H1 (cell line): Measurements from ENCODE around the gene CYP3A7.

Experiments used
- JUND ChIP-seq: IDR thresholded peaks from 2 replicates; pipeline ENCODE4 v1.6.1; 2011; ENCODE audit warnings: mild to moderate bottlenecking, improper control_type of control experiment, low read length
- RNF2 ChIP-seq: fragments of 200-900, 300-1000 bp; sonication (generic); IDR thresholded peaks from 2 replicates; pipeline ENCODE4 v1.7.1; 2016; ENCODE audit warnings: borderline replicate concordance, low read depth, mild to moderate bottlenecking, antibody characterized with exemption, low read length; ENCODE audit not compliant: poor library complexity, severe bottlenecking; ENCODE audit errors: missing control alignments
- SAP30 ChIP-seq: fragments of 300-600 bp; sonication (generic); IDR thresholded peaks from 2 replicates; pipeline ENCODE4 v1.7.1; 2012; ENCODE audit warnings: low read length, moderate library complexity, mild to moderate bottlenecking, inconsistent platforms; ENCODE audit not compliant: insufficient read depth, insufficient replicate concordance
- TEAD4 ChIP-seq: IDR thresholded peaks from 2 replicates; pipeline ENCODE4 v1.6.1; 2012; ENCODE audit warnings: low read depth, low read length, inconsistent platforms, mixed read lengths
- ZNF274 ChIP-seq: IDR thresholded peaks from 2 replicates; pipeline ENCODE4 v1.7.0; 2012; ENCODE audit warnings: low read length, borderline replicate concordance; ENCODE audit errors: extremely low read depth
- TF ChIP-seq, protein P1 (sequence below), 3 experiments: IDR thresholded peaks; 1 replicate in 2 of 3; 2 replicates in 1 of 3; pipeline versions ENCODE4 v1.5.1 to v1.6.1; 2011; ENCODE audit warnings: low read length in 3 of 3, mild to moderate bottlenecking in 3 of 3, inconsistent platforms in 2 of 3, low read depth in 1 of 3, moderate library complexity in 1 of 3; ENCODE audit not compliant: insufficient read depth in 1 of 3; ENCODE audit errors: control extremely low read depth in 1 of 3

DNA sequence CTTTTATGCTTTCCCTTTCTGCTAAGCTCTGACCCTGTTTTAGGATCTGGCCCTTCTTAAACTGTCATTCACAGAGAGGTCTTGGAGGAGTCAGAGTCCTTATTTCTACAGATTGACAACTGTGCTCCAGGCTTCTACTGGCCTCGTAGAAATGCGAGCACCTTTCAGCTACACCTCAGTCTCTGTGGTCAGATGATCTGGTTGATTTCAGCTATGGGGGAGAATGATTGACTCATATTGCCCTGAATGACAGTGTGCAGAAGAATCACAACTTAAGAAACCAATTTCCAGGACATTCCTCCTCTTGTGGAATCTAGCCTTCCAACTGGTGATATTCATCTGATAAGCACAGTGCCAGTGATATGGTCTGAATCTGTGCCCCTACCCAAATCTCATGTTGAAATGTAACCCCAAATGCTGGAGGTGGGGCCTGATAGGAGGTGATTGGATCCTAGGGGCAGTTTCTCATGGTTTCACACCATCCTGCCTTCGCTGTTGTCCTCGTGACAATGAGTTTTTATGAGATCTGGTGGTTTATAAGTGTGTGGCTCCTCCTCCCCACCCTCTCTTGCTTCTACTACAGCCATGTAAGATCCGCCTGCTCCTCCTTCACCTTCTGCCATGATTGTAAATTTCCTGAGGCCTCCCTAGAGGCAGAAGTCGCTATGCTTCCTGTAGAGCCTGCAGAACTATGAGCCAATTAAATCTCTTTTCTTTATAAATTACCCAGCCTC is 14.0 kb upstream of the CYP3A7 start:
- TF ChIP-seq, protein P1, sequence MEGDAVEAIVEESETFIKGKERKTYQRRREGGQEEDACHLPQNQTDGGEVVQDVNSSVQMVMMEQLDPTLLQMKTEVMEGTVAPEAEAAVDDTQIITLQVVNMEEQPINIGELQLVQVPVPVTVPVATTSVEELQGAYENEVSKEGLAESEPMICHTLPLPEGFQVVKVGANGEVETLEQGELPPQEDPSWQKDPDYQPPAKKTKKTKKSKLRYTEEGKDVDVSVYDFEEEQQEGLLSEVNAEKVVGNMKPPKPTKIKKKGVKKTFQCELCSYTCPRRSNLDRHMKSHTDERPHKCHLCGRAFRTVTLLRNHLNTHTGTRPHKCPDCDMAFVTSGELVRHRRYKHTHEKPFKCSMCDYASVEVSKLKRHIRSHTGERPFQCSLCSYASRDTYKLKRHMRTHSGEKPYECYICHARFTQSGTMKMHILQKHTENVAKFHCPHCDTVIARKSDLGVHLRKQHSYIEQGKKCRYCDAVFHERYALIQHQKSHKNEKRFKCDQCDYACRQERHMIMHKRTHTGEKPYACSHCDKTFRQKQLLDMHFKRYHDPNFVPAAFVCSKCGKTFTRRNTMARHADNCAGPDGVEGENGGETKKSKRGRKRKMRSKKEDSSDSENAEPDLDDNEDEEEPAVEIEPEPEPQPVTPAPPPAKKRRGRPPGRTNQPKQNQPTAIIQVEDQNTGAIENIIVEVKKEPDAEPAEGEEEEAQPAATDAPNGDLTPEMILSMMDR (IDR thresholded peaks at IDR 0.05; ENCODE audit: control extremely low read depth in 1 of 3, insufficient read depth in 1 of 3, low read depth in 1 of 3, low read length in 3 of 3): no peak
- no peak for TF ChIP-seq RNF2
- TF ChIP-seq SAP30: no peak
- TF ChIP-seq JUND: no peak
- TF ChIP-seq ZNF274: no peak
- no peak for TF ChIP-seq TEAD4
